ENCODE measurements around the gene FFAR3.

The FFAR3 gene

GRCh38 chr19:35383536-35383935 lies 25.3 kb downstream of the FFAR3 start:
- H3K4me1 ChIP-seq (ENCODE audit: control insufficient read depth, insufficient read depth, low read length), result no peaks in the 10 kb centered on the region
- no peak overlapping the region for H3K9ac ChIP-seq (ENCODE audit: low read depth, low read length)
- H3K4me3 ChIP-seq (ENCODE audit: low read depth, low read length), result no peak overlapping the region
- H3K36me3 ChIP-seq (ENCODE audit: control insufficient read depth, insufficient read depth, low read length), result no peaks in the 10 kb centered on the region
- H3K27me3 ChIP-seq (ENCODE audit: control insufficient read depth, insufficient read depth, low read length), result no peaks in the 10 kb centered on the region
- H3K9me3 ChIP-seq (ENCODE audit: control insufficient read depth, insufficient read depth, low read length), result peaks cover 7% of the 10 kb centered on the region

GRCh38 chr19:35388277-35389054 lies 30.2 kb downstream of the FFAR3 start:
- Histone ChIP-seq H3K9me3 (ENCODE audit: control insufficient read depth, insufficient read depth, low read length) (peaks cover 7% of the 10 kb centered on the region), H3K27me3 (ENCODE audit: control insufficient read depth, insufficient read depth, low read length) (no peaks in the 10 kb centered on the region), H3K4me1 (ENCODE audit: control insufficient read depth, insufficient read depth, low read length) (no peaks in the 10 kb centered on the region), H3K36me3 (ENCODE audit: control insufficient read depth, insufficient read depth, low read length) (no peaks in the 10 kb centered on the region), H3K9ac (ENCODE audit: low read depth, low read length) (no peak overlapping the region), H3K4me3 (ENCODE audit: low read depth, low read length) (no peak overlapping the region)

- Histone ChIP-seq H3K9me3 (ENCODE audit: control insufficient read depth, insufficient read depth, low read length) (peaks cover 7% of the 10 kb centered on the region), H3K27me3 (ENCODE audit: control insufficient read depth, insufficient read depth, low read length) (no peaks in the 10 kb centered on the region), H3K9ac (ENCODE audit: low read depth, low read length) (no peak overlapping the region), H3K4me1 (ENCODE audit: control insufficient read depth, insufficient read depth, low read length) (no peaks in the 10 kb centered on the region), H3K4me3 (ENCODE audit: low read depth, low read length) (no peak overlapping the region), H3K36me3 (ENCODE audit: control insufficient read depth, insufficient read depth, low read length) (no peaks in the 10 kb centered on the region)
Observed at GRCh38 chr19:35389192-35389861, 31.1 kb downstream of the FFAR3 start.

- no peaks in the 10 kb centered on the region for H3K9me3 ChIP-seq (ENCODE audit: control insufficient read depth, insufficient read depth, low read length)
- H3K9ac ChIP-seq (ENCODE audit: low read depth, low read length), result no peak overlapping the region
- no peaks in the 10 kb centered on the region for H3K27me3 ChIP-seq (ENCODE audit: control insufficient read depth, insufficient read depth, low read length)
- H3K4me1 ChIP-seq (ENCODE audit: control insufficient read depth, insufficient read depth, low read length), result no peaks in the 10 kb centered on the region
- H3K4me3 ChIP-seq (ENCODE audit: low read depth, low read length), result no peak overlapping the region
- H3K36me3 ChIP-seq (ENCODE audit: control insufficient read depth, insufficient read depth, low read length), result no peaks in the 10 kb centered on the region
Observed at GRCh38 chr19:35392742-35393715, 34.8 kb downstream of the FFAR3 start.

- no peak overlapping the region for H3K9ac ChIP-seq (ENCODE audit: low read depth, low read length)
- no peaks in the 10 kb centered on the region for H3K27me3 ChIP-seq (ENCODE audit: control insufficient read depth, insufficient read depth, low read length)
- no peaks in the 10 kb centered on the region for H3K36me3 ChIP-seq (ENCODE audit: control insufficient read depth, insufficient read depth, low read length)
- H3K4me3 ChIP-seq (ENCODE audit: low read depth, low read length), result no peak overlapping the region
- no peaks in the 10 kb centered on the region for H3K9me3 ChIP-seq (ENCODE audit: control insufficient read depth, insufficient read depth, low read length)
- no peaks in the 10 kb centered on the region for H3K4me1 ChIP-seq (ENCODE audit: control insufficient read depth, insufficient read depth, low read length)
Observed at GRCh38 chr19:35395382-35396199, 37.3 kb downstream of the FFAR3 start.

GRCh38 chr19:35396240-35396885 lies 38.1 kb downstream of the FFAR3 start:
- Histone ChIP-seq H3K4me3 (ENCODE audit: low read depth, low read length) (no peak overlapping the region), H3K9ac (ENCODE audit: low read depth, low read length) (no peak overlapping the region), H3K27me3 (ENCODE audit: control insufficient read depth, insufficient read depth, low read length) (no peaks in the 10 kb centered on the region), H3K4me1 (ENCODE audit: control insufficient read depth, insufficient read depth, low read length) (no peaks in the 10 kb centered on the region), H3K9me3 (ENCODE audit: control insufficient read depth, insufficient read depth, low read length) (no peaks in the 10 kb centered on the region), H3K36me3 (ENCODE audit: control insufficient read depth, insufficient read depth, low read length) (no peaks in the 10 kb centered on the region)

GRCh38 chr19:35397064-35397463 lies 38.8 kb downstream of the FFAR3 start:
- no peaks in the 10 kb centered on the region for H3K27me3 ChIP-seq (ENCODE audit: control insufficient read depth, insufficient read depth, low read length)
- H3K9me3 ChIP-seq (ENCODE audit: control insufficient read depth, insufficient read depth, low read length), result no peaks in the 10 kb centered on the region
- no peak overlapping the region for H3K4me3 ChIP-seq (ENCODE audit: low read depth, low read length)
- H3K36me3 ChIP-seq (ENCODE audit: control insufficient read depth, insufficient read depth, low read length), result no peaks in the 10 kb centered on the region
- H3K9ac ChIP-seq (ENCODE audit: low read depth, low read length), result no peak overlapping the region
- H3K4me1 ChIP-seq (ENCODE audit: control insufficient read depth, insufficient read depth, low read length), result no peaks in the 10 kb centered on the region

- H3K9ac ChIP-seq (ENCODE audit: low read depth, low read length), result no peak overlapping the region
- no peaks in the 10 kb centered on the region for H3K9me3 ChIP-seq (ENCODE audit: control insufficient read depth, insufficient read depth, low read length)
- no peaks in the 10 kb centered on the region for H3K4me1 ChIP-seq (ENCODE audit: control insufficient read depth, insufficient read depth, low read length)
- no peaks in the 10 kb centered on the region for H3K36me3 ChIP-seq (ENCODE audit: control insufficient read depth, insufficient read depth, low read length)
- no peaks in the 10 kb centered on the region for H3K27me3 ChIP-seq (ENCODE audit: control insufficient read depth, insufficient read depth, low read length)
- no peak overlapping the region for H3K4me3 ChIP-seq (ENCODE audit: low read depth, low read length)
Observed at GRCh38 chr19:35398570-35398969, 40.3 kb downstream of the FFAR3 start.

- H3K4me3 ChIP-seq (ENCODE audit: low read depth, low read length), result no peak overlapping the region
- no peak overlapping the region for H3K9ac ChIP-seq (ENCODE audit: low read depth, low read length)
- H3K27me3 ChIP-seq (ENCODE audit: control insufficient read depth, insufficient read depth, low read length), result no peaks in the 10 kb centered on the region
- H3K36me3 ChIP-seq (ENCODE audit: control insufficient read depth, insufficient read depth, low read length), result no peaks in the 10 kb centered on the region
- no peaks in the 10 kb centered on the region for H3K9me3 ChIP-seq (ENCODE audit: control insufficient read depth, insufficient read depth, low read length)
- no peaks in the 10 kb centered on the region for H3K4me1 ChIP-seq (ENCODE audit: control insufficient read depth, insufficient read depth, low read length)
Observed at GRCh38 chr19:35399231-35399630, 41.0 kb downstream of the FFAR3 start.

GRCh38 chr19:35399948-35400772 lies 41.9 kb downstream of the FFAR3 start:
- Histone ChIP-seq H3K36me3 (ENCODE audit: control insufficient read depth, insufficient read depth, low read length) (no peaks in the 10 kb centered on the region), H3K27me3 (ENCODE audit: control insufficient read depth, insufficient read depth, low read length) (no peaks in the 10 kb centered on the region), H3K9ac (ENCODE audit: low read depth, low read length) (no peak overlapping the region), H3K4me3 (ENCODE audit: low read depth, low read length) (no peak overlapping the region), H3K9me3 (ENCODE audit: control insufficient read depth, insufficient read depth, low read length) (no peaks in the 10 kb centered on the region), H3K4me1 (ENCODE audit: control insufficient read depth, insufficient read depth, low read length) (no peaks in the 10 kb centered on the region)
